Stimulated activated CD8-positive, alpha-beta memory T cell treated with anti-CD3 and anti-CD28 coated beads, Interleukin-15, amount 100 ng/mL, for 1 hour (primary cell): ENCODE measurements around the gene TRAF3IP1.
"Not testable (repeated sequence)": the region's sequence is repeated elsewhere in the genome, so short reads cannot be mapped to it uniquely, and the experiment has no call there.

ENCODE experiments used
- DNase-seq: peaks from one replicate; pipeline ENCODE4 v3.0.0-alpha.2; 2020; ENCODE audit warnings: low read depth

TRAF3IP1 gene

GRCh38 chr2:238313289-238313990 is 6.9 kb upstream of the TRAF3IP1 start:
- no peak for DNase-seq

- DNase-seq: no peak
Measured at GRCh38 chr2:238313991-238314350, 6.3 kb upstream of the TRAF3IP1 start.

- no peak for DNase-seq
Measured at GRCh38 chr2:238314576-238314975, 5.7 kb upstream of the TRAF3IP1 start.

- DNase-seq: no peak
Measured at GRCh38 chr2:238315031-238315595, 5.2 kb upstream of the TRAF3IP1 start.

GRCh38 chr2:238320648-238321281 is 447 bp downstream of the TRAF3IP1 start:
- DNase-seq: no peak

GRCh38 chr2:238321467-238321866 is 1.1 kb downstream of the TRAF3IP1 start:
- no peak for DNase-seq

- DNase-seq: no peak
Measured at GRCh38 chr2:238322001-238322411, 1.7 kb downstream of the TRAF3IP1 start.

GRCh38 chr2:238324248-238324647 is 3.9 kb downstream of the TRAF3IP1 start:
- not testable (repeated sequence) for DNase-seq

- no peak for DNase-seq
Measured at GRCh38 chr2:238325694-238326093, 5.4 kb downstream of the TRAF3IP1 start.

- no peak for DNase-seq
Measured at GRCh38 chr2:238326801-238327365, 6.6 kb downstream of the TRAF3IP1 start.

- no peak for DNase-seq
Measured at GRCh38 chr2:238327751-238328150, 7.4 kb downstream of the TRAF3IP1 start.

- no peak for DNase-seq
Measured at GRCh38 chr2:238330391-238330790, 10.1 kb downstream of the TRAF3IP1 start.

- DNase-seq: no peak
Measured at GRCh38 chr2:238331916-238332315, 11.6 kb downstream of the TRAF3IP1 start.

- no peak for DNase-seq
Measured at GRCh38 chr2:238334885-238335284, 14.6 kb downstream of the TRAF3IP1 start.

- DNase-seq: not testable (repeated sequence)
Measured at GRCh38 chr2:238335591-238335990, 15.3 kb downstream of the TRAF3IP1 start.

GRCh38 chr2:238336151-238336550 is 15.8 kb downstream of the TRAF3IP1 start:
- DNase-seq: no peak

- DNase-seq: no peak
Measured at GRCh38 chr2:238336793-238337444, 16.6 kb downstream of the TRAF3IP1 start.

GRCh38 chr2:238337846-238338245 is 17.5 kb downstream of the TRAF3IP1 start:
- no peak for DNase-seq

GRCh38 chr2:238338710-238339394 is 18.5 kb downstream of the TRAF3IP1 start:
- no peak for DNase-seq

GRCh38 chr2:238339395-238339780 is 19.1 kb downstream of the TRAF3IP1 start:
- no peak for DNase-seq

GRCh38 chr2:238339814-238340213 is 19.5 kb downstream of the TRAF3IP1 start:
- DNase-seq: no peak

- no peak for DNase-seq
Measured at GRCh38 chr2:238341536-238341935, 21.2 kb downstream of the TRAF3IP1 start.
